Activated CD4-positive, alpha-beta memory T cell treated with anti-CD3 and anti-CD28 coated beads for 36 hours (primary cell): ENCODE results near the gene HNF1A. TPM values are rescaled to one million over a fixed set of nuclear protein-coding genes. Genes with fewer than 3 reads are reported as not detected.

ENCODE experiments used
- CTCF ChIA-PET: fragments of 350-600 bp; sonication (Branson Sonifier 250); formaldehyde crosslinking; loops from one replicate; lab custom pipeline; 2021; ENCODE audit warnings: antibody characterized with exemption, inconsistent platforms; lab: Charles Lee
- POLR2A ChIA-PET: fragments of 350-600 bp; sonication (Branson Sonifier 250); formaldehyde crosslinking; loops from one replicate; lab custom pipeline; 2021; ENCODE audit warnings: antibody characterized with exemption; lab: Charles Lee
- DNase-seq: peaks from one replicate; pipeline ENCODE4 v3.0.0-alpha.2; 2020
- H3K27ac Mint-ChIP-seq: one replicate; pipeline ENCODE4 v1.8.0; 2021; ENCODE audit warnings: mixed read lengths
- H3K27me3 Mint-ChIP-seq: one replicate; pipeline ENCODE4 v1.8.0; 2021; ENCODE audit warnings: mixed read lengths
- H3K36me3 Mint-ChIP-seq: one replicate; pipeline ENCODE4 v1.8.0; 2021; ENCODE audit warnings: mixed read lengths
- H3K4me1 Mint-ChIP-seq: one replicate; pipeline ENCODE4 v1.8.0; 2021; ENCODE audit warnings: low read depth, mixed read lengths
- H3K4me3 Mint-ChIP-seq: one replicate; pipeline ENCODE4 v1.8.0; 2021; ENCODE audit warnings: mild to moderate bottlenecking, mixed read lengths
- H3K9me3 Mint-ChIP-seq: one replicate; pipeline ENCODE4 v1.8.0; 2021; ENCODE audit warnings: mixed read lengths
- intact Hi-C: fragments of 100-400 bp; cut with micrococcal nuclease; formaldehyde crosslinking; loops from one replicate; pipeline ENCODE4 v1.15.1; 2023
- total RNA-seq, 2 experiments: library from RNA; stranded (reverse); gene quantifications; one replicate each; pipeline ENCODE4 v1.2.3, GENCODE V29; 2021

The HNF1A gene
- total RNA-seq, 2 experiments from 2014 or later: not detected

DNA sequence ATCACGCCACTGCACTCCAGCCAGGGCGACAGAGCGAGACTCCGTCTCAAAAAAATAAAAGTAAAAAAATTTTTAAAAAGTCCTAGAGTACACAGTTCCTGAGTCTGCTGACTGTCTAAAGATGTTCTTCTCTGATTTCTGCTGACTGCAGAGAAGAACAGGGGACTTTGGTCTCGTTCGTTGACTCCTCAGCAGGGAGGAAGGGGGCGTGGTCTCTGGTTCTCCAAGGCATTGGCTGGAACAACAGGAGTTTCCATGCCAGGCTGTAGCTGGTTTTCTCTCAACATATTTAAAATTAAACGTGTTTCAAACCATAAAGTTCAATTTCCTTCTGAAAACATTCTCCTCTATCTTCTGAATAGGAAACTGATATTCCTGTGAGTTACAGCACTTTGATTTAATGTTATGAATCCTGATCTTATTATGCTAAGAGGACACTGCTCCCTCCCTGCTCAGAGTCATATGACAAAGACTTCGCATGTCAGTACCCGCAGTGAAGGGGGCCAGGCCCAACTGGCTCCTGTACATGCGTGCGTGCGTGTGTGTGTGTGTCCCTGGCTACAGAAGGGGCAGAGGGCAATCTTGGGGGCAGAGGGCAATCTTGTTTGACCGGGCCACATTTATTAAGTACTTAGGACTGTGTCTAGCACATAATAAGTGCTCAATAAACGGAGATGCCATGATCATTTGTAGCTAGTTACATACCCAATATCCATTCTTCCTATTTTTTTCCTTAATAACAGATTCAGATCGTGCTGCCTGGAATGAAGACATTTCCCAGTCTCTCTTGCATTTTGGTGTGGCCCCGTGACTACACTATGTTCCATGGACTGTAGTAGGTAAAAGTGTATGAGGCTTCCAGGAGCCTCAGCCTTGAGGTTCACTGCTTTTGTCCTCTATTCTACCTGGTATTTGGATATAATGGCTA, 16.5 kb upstream of the HNF1A start:
- POLR2A ChIA-PET: interaction anchor here (0.6 kb wide), 1 partner anchor 276 kb away, joined by 3 read pairs; no protein-coding TSS in a partner anchor
- no peak overlapping the region for H3K4me3 Mint-ChIP-seq
- no peak overlapping the region for H3K27ac Mint-ChIP-seq
- H3K4me1 Mint-ChIP-seq: peaks cover 36% of the 10 kb centered on the region
- intact Hi-C loops: loop anchor here (1.0 to 5.0 kb wide), 5 partner anchors 72 to 275 kb away; partner anchors contain the start of gene MLEC
- no peak for DNase-seq
- no peaks in the 10 kb centered on the region for H3K27me3 Mint-ChIP-seq
- no peaks in the 10 kb centered on the region for H3K36me3 Mint-ChIP-seq
- CTCF ChIA-PET: interaction anchor here (1.9 to 3.4 kb wide), 2 partner anchors 10 kb away, joined by 10 to 15 read pairs; no protein-coding TSS in a partner anchor
- H3K9me3 Mint-ChIP-seq: no peaks in the 10 kb centered on the region

DNA sequence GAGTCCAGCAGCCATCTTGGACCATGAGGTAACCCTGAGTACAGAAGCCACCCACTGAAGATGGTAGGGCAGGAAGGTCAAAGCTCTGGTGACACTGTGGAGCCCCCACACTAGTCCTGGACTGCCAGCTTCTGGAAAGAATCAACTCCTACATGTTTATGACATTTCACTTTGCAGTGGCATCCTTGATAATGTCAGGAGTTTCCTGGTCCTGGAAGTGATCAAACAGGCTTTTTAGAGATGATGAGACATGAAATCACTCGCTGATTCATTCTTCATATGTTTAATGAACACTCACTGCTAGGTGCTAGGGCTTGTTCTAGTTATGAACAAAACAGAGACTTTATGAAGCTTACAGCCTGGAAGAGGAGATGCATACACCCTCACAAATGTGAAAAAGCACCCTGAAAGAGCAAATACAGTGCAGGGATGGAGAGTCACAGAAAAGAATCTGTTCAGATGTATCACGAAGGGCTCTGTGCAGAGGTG, 15.8 kb upstream of the HNF1A start:
- Mint-ChIP-seq H3K27ac (peak overlapping the region; percentile 72), H3K4me3 (no peak overlapping the region), H3K36me3 (no peaks in the 10 kb centered on the region), H3K9me3 (no peaks in the 10 kb centered on the region), H3K4me1 (peaks cover 36% of the 10 kb centered on the region), H3K27me3 (no peaks in the 10 kb centered on the region)
- ChIA-PET CTCF (interaction anchor here (0.6 to 1.9 kb wide), 2 partner anchors 9 to 379 kb away, joined by 3 to 10 read pairs; no protein-coding TSS in a partner anchor), POLR2A (no interaction called here)
- intact Hi-C loops: loop anchor here (1.0 to 5.0 kb wide), 5 partner anchors 72 to 275 kb away; partner anchors contain the start of gene MLEC
- peak; percentile 31 for DNase-seq

DNA sequence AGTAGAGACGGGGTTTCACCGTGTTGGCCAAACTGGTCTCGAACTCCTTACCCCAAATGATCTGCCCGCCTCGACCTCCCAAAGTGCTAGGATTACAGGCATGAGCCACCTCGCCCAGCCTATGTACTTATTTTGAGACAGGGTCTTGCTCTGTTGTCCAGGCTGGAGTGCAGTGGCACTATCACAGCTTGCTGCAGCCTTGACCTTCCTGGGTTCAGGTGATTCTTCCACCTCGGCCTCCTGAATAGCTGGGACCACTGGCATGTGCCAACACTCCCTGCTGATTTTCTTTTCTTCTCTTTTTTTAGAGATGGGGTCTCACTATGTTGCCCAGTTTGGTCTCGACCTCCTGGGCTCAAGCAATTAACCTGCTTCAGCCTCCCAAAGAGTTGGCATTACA, 14.0 kb upstream of the HNF1A start:
- Mint-ChIP-seq H3K4me1 (peaks cover 32% of the 10 kb centered on the region), H3K9me3 (no peaks in the 10 kb centered on the region), H3K27ac (peak overlapping the region; percentile 5), H3K4me3 (no peak overlapping the region), H3K36me3 (no peaks in the 10 kb centered on the region), H3K27me3 (no peaks in the 10 kb centered on the region)
- intact Hi-C loops: loop anchor here (5.0 kb wide), 3 partner anchors 107 to 277 kb away; partner anchors contain the start of gene MLEC
- ChIA-PET CTCF (no interaction called here), POLR2A (no interaction called here)
- DNase-seq: no peak

DNA sequence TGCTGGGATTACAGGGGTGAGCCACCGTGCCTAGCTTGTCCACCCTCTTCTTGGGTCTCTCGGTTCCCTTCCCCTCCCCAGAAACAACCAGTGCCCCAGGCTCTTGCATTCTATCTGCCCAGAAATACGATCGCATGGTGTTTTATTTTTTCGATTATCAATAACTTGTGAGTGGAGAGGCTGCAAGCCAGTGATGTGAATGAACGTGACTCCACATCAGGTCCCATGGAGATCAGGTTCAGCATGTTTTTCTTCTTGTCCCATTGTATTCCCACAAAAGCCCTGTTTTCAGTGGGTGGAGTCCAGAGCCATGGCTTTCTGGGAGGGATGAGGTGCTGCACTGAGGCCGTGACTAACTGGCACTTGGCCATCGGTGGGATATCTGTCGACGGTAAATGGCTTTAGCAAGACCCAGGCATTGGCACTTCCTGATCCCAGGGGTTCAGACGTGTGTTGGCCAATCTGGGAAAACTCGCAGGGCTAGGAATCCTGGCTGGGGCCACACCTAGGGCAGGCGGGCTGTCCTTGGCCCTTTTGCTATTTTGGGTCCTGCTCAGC, 12.7 kb upstream of the HNF1A start:
- Mint-ChIP-seq H3K27me3 (no peaks in the 10 kb centered on the region), H3K4me3 (no peak overlapping the region), H3K9me3 (no peaks in the 10 kb centered on the region), H3K36me3 (no peaks in the 10 kb centered on the region), H3K27ac (no peak overlapping the region), H3K4me1 (peaks cover 21% of the 10 kb centered on the region)
- intact Hi-C loops: no loop called here
- no peak for DNase-seq
- ChIA-PET CTCF (no interaction called here), POLR2A (no interaction called here)

DNA sequence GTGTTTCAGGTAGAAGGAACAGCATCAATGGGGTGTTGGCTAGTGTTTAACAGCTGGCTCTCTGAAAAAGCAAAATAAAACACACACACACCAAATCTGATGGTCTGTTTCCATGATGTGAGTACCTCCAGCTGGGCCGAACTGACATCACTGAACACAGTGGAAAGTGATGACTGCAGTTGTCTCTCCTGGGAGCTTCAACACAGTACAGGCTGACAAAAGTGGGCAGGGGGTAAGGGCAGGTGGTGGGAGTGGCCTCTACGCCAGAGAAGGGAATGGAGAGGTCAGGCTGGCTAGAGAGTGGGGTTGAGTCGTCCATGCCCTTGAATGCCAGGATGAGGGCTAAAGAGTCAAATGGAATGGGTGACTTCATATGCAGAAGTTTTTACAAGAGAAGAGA, 8.0 kb upstream of the HNF1A start:
- H3K27me3 Mint-ChIP-seq: no peaks in the 10 kb centered on the region
- ChIA-PET POLR2A (no interaction called here), CTCF (interaction anchor here (1.2 to 5.2 kb wide), 5 partner anchors 11 to 387 kb away, joined by 3 to 67 read pairs (median 5); no protein-coding TSS in a partner anchor)
- no peak overlapping the region for H3K4me3 Mint-ChIP-seq
- H3K36me3 Mint-ChIP-seq: no peaks in the 10 kb centered on the region
- peaks cover 4% of the 10 kb centered on the region for H3K4me1 Mint-ChIP-seq
- intact Hi-C loops: loop anchor here (2.0 kb wide), 2 partner anchors 322 to 388 kb away; no protein-coding TSS in a partner anchor
- DNase-seq: no peak
- H3K27ac Mint-ChIP-seq: no peak overlapping the region
- no peaks in the 10 kb centered on the region for H3K9me3 Mint-ChIP-seq

DNA sequence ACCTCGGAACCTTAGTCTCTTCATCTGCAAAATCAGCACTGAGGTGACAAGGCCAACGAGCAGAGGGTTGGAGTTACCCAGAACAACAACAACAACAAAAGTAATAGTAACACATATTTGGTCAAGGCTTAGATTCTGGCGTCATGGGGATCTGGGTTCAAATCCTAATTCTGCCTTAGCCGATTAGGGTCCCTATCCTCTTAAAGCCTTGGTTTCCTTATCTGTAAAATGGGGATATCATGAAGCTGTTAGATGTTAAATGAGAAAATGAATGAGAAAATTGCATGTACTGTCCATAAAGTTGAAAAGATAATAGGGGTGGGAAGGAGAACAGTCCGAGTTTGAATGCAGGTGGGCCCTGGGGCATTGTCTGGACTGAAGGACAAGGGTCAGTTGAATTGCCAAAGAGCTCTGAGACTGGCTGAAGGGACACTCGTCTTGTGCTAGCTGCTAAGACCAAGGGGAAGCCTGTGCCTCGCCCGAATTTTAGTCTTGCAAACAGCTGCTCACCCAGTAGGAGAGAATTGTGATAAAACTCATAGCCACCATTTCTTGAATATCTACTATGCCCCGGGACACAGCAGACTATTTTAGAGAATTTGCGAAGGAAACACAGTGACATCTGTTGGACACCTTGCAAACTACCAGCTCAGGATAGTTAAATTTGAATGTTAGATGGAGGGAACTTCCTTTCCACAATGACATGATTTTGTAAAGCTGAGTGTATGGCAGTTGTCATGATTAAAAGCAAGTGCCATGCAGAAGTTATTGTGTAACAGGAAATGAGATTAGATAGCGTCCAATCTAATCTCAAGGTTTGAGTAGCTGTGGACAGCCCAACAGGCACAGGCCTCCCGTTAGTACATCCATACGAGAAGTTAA, 6.8 kb upstream of the HNF1A start:
- POLR2A ChIA-PET: interaction anchor here (0.6 to 1.3 kb wide), 6 partner anchors 32 to 198 kb away, joined by 3 to 6 read pairs (median 3); no protein-coding TSS in a partner anchor
- Mint-ChIP-seq H3K9me3 (no peaks in the 10 kb centered on the region), H3K27me3 (no peaks in the 10 kb centered on the region), H3K36me3 (no peaks in the 10 kb centered on the region), H3K27ac (no peak overlapping the region), H3K4me3 (no peak overlapping the region), H3K4me1 (peaks cover 4% of the 10 kb centered on the region)
- intact Hi-C loops: loop anchor here (1.0 to 2.0 kb wide), 3 partner anchors 27 to 389 kb away; no protein-coding TSS in a partner anchor
- peak; percentile 32 for DNase-seq
- CTCF ChIA-PET: interaction anchor here (0.5 to 5.2 kb wide), 49 partner anchors 9 to 1114 kb away, joined by 3 to 67 read pairs (median 4); partner anchors contain the start of gene POP5

DNA sequence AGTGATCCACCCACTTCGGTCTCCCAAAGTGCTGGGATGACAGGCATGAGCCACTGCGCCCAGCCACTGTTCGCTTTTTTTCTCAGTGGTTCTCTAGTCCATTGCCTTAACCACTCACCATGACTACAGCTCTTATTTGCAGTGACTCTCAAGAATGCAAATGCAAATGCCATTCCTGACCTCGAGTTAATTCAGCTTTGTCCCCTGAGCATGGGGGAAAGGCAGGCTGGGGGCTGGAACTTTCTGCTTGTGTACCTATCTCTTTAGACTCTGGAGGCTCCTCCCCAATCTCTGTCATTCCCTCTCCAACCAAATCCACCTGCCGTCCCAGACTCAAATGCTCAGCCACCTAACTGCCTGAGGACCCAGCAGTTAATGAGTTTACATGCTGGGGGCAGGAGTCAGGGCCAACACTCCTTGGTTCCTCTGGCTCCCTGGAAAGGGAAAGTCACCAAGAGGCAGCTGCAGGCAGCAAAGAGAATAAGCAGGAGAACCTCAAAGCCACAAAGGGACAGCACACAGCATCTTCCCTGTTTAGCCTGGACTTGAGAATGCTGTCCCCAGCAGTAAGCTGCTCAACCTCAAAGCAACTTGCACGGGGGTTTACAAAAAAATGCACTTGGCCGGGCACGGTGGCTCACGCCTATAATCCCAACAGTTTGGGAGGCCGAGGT, 5.3 kb upstream of the HNF1A start:
- no peaks in the 10 kb centered on the region for H3K27me3 Mint-ChIP-seq
- intact Hi-C loops: no loop called here
- H3K36me3 Mint-ChIP-seq: no peaks in the 10 kb centered on the region
- ChIA-PET POLR2A (no interaction called here), CTCF (interaction anchor here (0.7 to 5.2 kb wide), 11 partner anchors 13 to 390 kb away, joined by 3 to 67 read pairs (median 10); partner anchors contain the start of gene POP5)
- no peak for DNase-seq
- H3K4me3 Mint-ChIP-seq: no peak overlapping the region
- H3K4me1 Mint-ChIP-seq: peaks cover 4% of the 10 kb centered on the region
- no peaks in the 10 kb centered on the region for H3K9me3 Mint-ChIP-seq
- no peak overlapping the region for H3K27ac Mint-ChIP-seq

DNA sequence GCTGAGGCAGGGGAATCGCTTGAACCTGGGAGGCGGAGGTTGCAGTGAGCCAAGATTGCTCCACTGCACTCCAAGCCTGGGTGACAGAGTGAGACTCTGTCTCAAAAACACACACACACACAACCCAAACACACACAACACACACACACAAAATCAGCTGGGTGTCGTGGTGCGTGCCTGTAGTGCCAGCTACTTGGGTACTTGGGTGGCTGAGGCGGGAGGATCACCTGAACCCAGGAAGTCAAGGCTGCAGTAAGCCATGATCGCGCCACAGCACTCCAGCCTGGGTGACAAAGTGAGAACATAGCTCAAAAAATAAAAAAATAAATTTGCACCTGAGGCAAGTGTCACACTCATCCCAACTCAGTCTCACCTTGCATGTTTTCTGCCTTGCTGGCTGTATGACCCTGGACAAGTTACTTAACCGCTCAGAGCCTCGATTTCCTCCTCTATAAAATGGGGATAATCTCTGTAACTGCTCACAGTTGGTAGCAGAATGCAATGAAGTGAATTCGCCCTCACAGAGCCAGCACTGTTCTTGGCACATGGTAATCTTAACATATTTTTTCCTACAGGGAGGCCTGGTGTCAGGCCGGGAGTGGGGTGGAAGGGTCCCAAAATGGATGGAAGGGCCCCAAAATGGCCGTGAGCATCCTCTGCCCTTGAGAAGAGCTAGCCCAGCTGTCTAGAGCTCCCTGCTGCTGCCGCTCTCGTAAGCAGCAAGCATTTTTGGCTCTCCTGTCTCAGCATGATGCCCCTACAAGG, 630 bp upstream of the HNF1A start:
- H3K9me3 Mint-ChIP-seq: no peaks in the 10 kb centered on the region
- no peak overlapping the region for H3K27ac Mint-ChIP-seq
- no peak for DNase-seq
- ChIA-PET POLR2A (no interaction called here), CTCF (no interaction called here)
- H3K36me3 Mint-ChIP-seq: no peaks in the 10 kb centered on the region
- no peaks in the 10 kb centered on the region for H3K4me1 Mint-ChIP-seq
- H3K27me3 Mint-ChIP-seq: no peaks in the 10 kb centered on the region
- intact Hi-C loops: no loop called here
- H3K4me3 Mint-ChIP-seq: no peak overlapping the region

DNA sequence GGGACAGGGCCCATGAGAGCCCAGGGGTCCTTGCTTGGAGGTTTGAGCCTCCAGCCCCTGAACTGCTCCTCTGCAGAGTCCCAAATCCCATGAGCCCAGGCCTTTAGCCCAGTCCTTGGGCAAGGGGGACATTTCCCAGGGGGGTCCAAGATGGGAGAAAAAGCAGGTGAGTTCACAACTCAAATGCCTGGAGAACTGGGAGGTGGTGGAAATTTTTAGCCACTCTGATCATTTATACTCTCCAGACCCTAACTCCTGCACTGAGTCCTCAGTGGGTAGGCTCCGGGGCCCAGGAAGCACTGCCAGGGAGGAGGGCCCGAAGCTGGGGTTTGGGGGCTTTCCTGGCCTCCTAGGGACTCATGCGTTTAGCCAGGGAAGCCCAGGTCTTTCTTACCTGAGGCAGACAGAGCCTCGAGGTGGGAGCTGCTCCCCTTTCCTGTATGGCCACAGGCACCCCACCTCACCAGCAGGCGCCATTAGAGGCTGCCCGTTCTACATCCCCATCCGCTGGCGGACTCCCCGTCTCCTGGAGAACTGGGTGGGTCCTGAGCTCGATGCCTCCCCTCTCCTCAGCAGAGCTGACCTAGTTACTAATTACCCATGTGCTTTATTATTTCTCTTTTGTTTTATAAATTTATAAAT, 998 bp downstream of the HNF1A start:
- ChIA-PET CTCF (no interaction called here), POLR2A (no interaction called here)
- no peaks in the 10 kb centered on the region for H3K4me1 Mint-ChIP-seq
- no peaks in the 10 kb centered on the region for H3K27me3 Mint-ChIP-seq
- H3K27ac Mint-ChIP-seq: no peak overlapping the region
- intact Hi-C loops: no loop called here
- H3K4me3 Mint-ChIP-seq: no peak overlapping the region
- no peaks in the 10 kb centered on the region for H3K36me3 Mint-ChIP-seq
- DNase-seq: no peak
- no peaks in the 10 kb centered on the region for H3K9me3 Mint-ChIP-seq
